GM10248 (cell line): Measurements from ENCODE around the gene PEX26.
"Not testable (repeated sequence)": the region's sequence is repeated elsewhere in the genome, so short reads cannot be mapped to it uniquely, and the experiment has no call there.

Experiments used
- CTCF ChIA-PET: fragments of 300-600 bp; sonication (Branson Sonifier 250); formaldehyde crosslinking; extraction: SDS; loops from one replicate; lab custom pipeline; 2021; ENCODE audit warnings: antibody characterized with exemption; lab: Yijun Ruan, JAX
- POLR2A ChIA-PET: fragments of 350-650 bp; sonication (Branson Sonifier 250); formaldehyde crosslinking; extraction: SDS; loops from one replicate; lab custom pipeline; 2020; ENCODE audit warnings: antibody characterized with exemption; lab: Yijun Ruan, JAX
- DNase-seq: peaks from one replicate; pipeline ENCODE4 v3.0.0; 2012; ENCODE audit errors: extremely low spot score
- CTCF ChIP-seq: IDR thresholded peaks from 2 replicates; pipeline ENCODE4 v1.5.1; 2012; ENCODE audit warnings: mild to moderate bottlenecking, low read depth; ENCODE audit errors: extremely low read depth, missing control alignments, control extremely low read depth

Gene PEX26

GRCh38 chr22:18119409-18120110 lies 41.8 kb downstream of the PEX26 start:
- no peak for DNase-seq
- POLR2A ChIA-PET: no interaction called here
- no peak for TF ChIP-seq CTCF
- CTCF ChIA-PET: interaction anchor here (0.9 to 1.4 kb wide), 4 partner anchors 19 to 44 kb away, joined by 3 to 5 read pairs (median 3); partner anchors contain the start of gene PEX26

GRCh38 chr22:18120857-18121256 lies 43.1 kb downstream of the PEX26 start:
- POLR2A ChIA-PET: no interaction called here
- DNase-seq: no peak
- no peak for TF ChIP-seq CTCF
- CTCF ChIA-PET: interaction anchor here (1.2 to 1.4 kb wide), 3 partner anchors 42 to 290 kb away, joined by 3 to 5 read pairs (median 4); no protein-coding TSS in a partner anchor

GRCh38 chr22:18121506-18121905 lies 43.7 kb downstream of the PEX26 start:
- DNase-seq: no peak
- POLR2A ChIA-PET: no interaction called here
- TF ChIP-seq CTCF: no peak
- CTCF ChIA-PET: interaction anchor here (1.2 to 1.4 kb wide), 2 partner anchors 43 to 291 kb away, joined by 3 to 4 read pairs; no protein-coding TSS in a partner anchor

- ChIA-PET CTCF (interaction anchor here (1.2 to 1.4 kb wide), 2 partner anchors 43 to 292 kb away, joined by 3 to 4 read pairs; no protein-coding TSS in a partner anchor), POLR2A (no interaction called here)
- no peak for TF ChIP-seq CTCF
- DNase-seq: peak; percentile 10
Measured at GRCh38 chr22:18121954-18122554, 44.3 kb downstream of the PEX26 start.

GRCh38 chr22:18123476-18124025 lies 45.8 kb downstream of the PEX26 start:
- CTCF ChIA-PET: interaction anchor here (1.1 to 1.5 kb wide), 2 partner anchors 10 to 17 kb away, joined by 4 to 5 read pairs; no protein-coding TSS in a partner anchor
- DNase-seq, POLR2A ChIA-PET: not testable (repeated sequence)

- no peak for TF ChIP-seq CTCF
- DNase-seq: no peak
- ChIA-PET CTCF (no interaction called here), POLR2A (no interaction called here)
Measured at GRCh38 chr22:18126606-18127005, 48.8 kb downstream of the PEX26 start.
